ENCODE measurements around the gene TRIM25. TPM values are rescaled to one million over a fixed set of nuclear protein-coding genes. Genes with fewer than 3 reads are reported as not detected.

The TRIM25 gene
- total and polyA plus RNA-seq, 4 experiments from 2014 or later = 2.9 to 62.7 (median 33.4) TPM

DNA sequence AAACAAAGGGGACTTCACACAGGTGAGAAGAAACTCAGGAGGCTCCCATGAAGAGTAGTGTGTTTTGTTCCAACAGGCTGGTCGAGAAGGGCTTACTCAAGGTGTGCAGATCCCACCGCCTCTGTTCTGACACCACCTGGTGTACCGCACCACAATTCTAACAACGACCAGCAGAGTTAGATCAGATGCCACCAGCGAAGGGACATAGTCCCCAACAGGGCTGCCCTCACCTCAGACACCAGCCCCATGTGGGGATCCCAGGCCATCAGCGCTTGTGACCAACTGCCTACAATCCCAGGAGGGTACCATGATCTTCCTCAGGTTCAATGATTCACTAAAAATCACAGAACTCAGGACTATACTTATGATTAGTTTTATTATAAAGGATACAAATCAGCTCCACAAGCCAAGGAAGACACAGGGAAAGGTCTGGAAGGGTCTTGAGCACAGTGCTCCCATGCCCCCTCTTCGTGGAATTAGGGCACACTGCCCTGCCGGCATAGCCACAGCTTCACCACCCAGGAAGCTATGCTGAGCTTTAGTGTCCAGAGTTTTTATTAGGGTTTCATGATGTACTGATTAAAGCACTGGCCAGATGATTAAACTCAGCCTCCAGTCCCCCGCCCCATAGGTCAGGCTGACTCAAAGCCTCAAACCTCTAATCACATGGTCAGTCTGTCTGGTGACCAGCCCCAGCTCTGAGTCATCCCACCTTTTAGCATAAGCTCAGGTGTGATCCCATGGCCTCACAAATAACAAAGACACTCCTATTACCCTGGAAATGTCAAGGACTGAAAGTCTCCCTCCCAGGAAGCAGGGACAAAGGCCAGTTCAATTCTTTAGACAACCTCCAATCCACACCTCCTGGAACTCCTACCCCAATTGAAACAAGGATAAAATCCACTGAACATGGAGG lies 26.0 kb downstream of the TRIM25 start:
- peaks cover 61% of the 10 kb centered on the region in 2 donors for H3K36me3 Mint-ChIP-seq
- Histone ChIP-seq H3K4me1 (ENCODE audit: insufficient read depth, low read length) (no peaks in the 10 kb centered on the region), H3K27me3 (ENCODE audit: insufficient read depth, low read length) (no peaks in the 10 kb centered on the region), H3K9me3 (ENCODE audit: control insufficient read depth in 1 of 2, low read length in 2 of 2) (peaks cover 0 to 5% of the 10 kb centered on the region in 2 donors), H3K36me3 (ENCODE audit: insufficient read depth, low read length) (peaks cover 28% of the 10 kb centered on the region), H3K4me3 (ENCODE audit: low read length in 2 of 2) (no peak overlapping the region), H3K27ac (ENCODE audit: low read depth, low read length) (no peak overlapping the region)
- no peak overlapping the region for H3K27ac Mint-ChIP-seq
- ChIA-PET POLR2A (ENCODE audit: partially characterized antibody) (no interaction called here), CTCF (ENCODE audit: partially characterized antibody) (interaction anchor here (1.0 to 1.2 kb wide), 2 partner anchors 8 to 13 kb away, joined by 3 read pairs; no protein-coding TSS in a partner anchor)
- peaks cover 0 to 25% (median 10%) of the 10 kb centered on the region in 8 donors for H3K9me3 Mint-ChIP-seq
- no peak overlapping the region for H3K4me3 Mint-ChIP-seq
- peaks cover 0 to 4% (median under 1%) of the 10 kb centered on the region in 4 donors for H3K4me1 Mint-ChIP-seq
- no peak for DNase-seq
- no peaks in the 10 kb centered on the region for H3K27me3 Mint-ChIP-seq
- intact Hi-C loops (cut with micrococcal nuclease) = no loop called here

GRCh38 chr17:56887105-56887504 lies 26.7 kb downstream of the TRIM25 start:
- Histone ChIP-seq H3K9me3 (ENCODE audit: control insufficient read depth in 1 of 2, low read length in 2 of 2) (peaks cover 0 to 5% of the 10 kb centered on the region in 2 donors), H3K27ac (ENCODE audit: low read depth, low read length) (no peak overlapping the region), H3K4me3 (ENCODE audit: low read length in 2 of 2) (no peak overlapping the region), H3K27me3 (ENCODE audit: insufficient read depth, low read length) (no peaks in the 10 kb centered on the region), H3K4me1 (ENCODE audit: insufficient read depth, low read length) (no peaks in the 10 kb centered on the region), H3K36me3 (ENCODE audit: insufficient read depth, low read length) (peaks cover 21% of the 10 kb centered on the region)
- H3K36me3 Mint-ChIP-seq = peaks cover 54% of the 10 kb centered on the region in 2 donors
- peaks cover 0 to 2% (median under 1%) of the 10 kb centered on the region in 4 donors for H3K4me1 Mint-ChIP-seq
- ChIA-PET POLR2A (ENCODE audit: partially characterized antibody) (interaction anchor here (1.1 kb wide), 1 partner anchor 27 kb away, joined by 3 read pairs; the partner anchor contains the start of gene TRIM25), CTCF (ENCODE audit: partially characterized antibody) (interaction anchor here (1.4 kb wide), 1 partner anchor 67 kb away, joined by 5 read pairs; no protein-coding TSS in a partner anchor)
- intact Hi-C loops (cut with micrococcal nuclease) = no loop called here
- no peak for DNase-seq
- no peaks in the 10 kb centered on the region for H3K27me3 Mint-ChIP-seq
- H3K9me3 Mint-ChIP-seq = peaks cover 0 to 25% (median 10%) of the 10 kb centered on the region in 8 donors
- H3K27ac Mint-ChIP-seq = peak overlapping the region in 2 of 7 donors; percentile 0 to 22
- H3K4me3 Mint-ChIP-seq = no peak overlapping the region

GRCh38 chr17:56886288-56886731 lies 27.5 kb downstream of the TRIM25 start:
- H3K27ac Mint-ChIP-seq = peak overlapping the region in 3 of 7 donors; percentile 6 to 70 (median 63)
- no peaks in the 10 kb centered on the region for H3K27me3 Mint-ChIP-seq
- Histone ChIP-seq H3K36me3 (ENCODE audit: insufficient read depth, low read length) (peaks cover 13% of the 10 kb centered on the region), H3K4me1 (ENCODE audit: insufficient read depth, low read length) (no peaks in the 10 kb centered on the region), H3K27ac (ENCODE audit: low read depth, low read length) (no peak overlapping the region), H3K9me3 (ENCODE audit: control insufficient read depth in 1 of 2, low read length in 2 of 2) (peaks cover 0 to 5% of the 10 kb centered on the region in 2 donors), H3K4me3 (ENCODE audit: low read length in 2 of 2) (no peak overlapping the region), H3K27me3 (ENCODE audit: insufficient read depth, low read length) (no peaks in the 10 kb centered on the region)
- H3K9me3 Mint-ChIP-seq = peaks cover 0 to 25% (median 10%) of the 10 kb centered on the region in 8 donors
- intact Hi-C loops (cut with micrococcal nuclease) = no loop called here
- peaks cover 0 to 2% (median under 1%) of the 10 kb centered on the region in 4 donors for H3K4me1 Mint-ChIP-seq
- no peak overlapping the region for H3K4me3 Mint-ChIP-seq
- CTCF ChIA-PET (ENCODE audit: partially characterized antibody) = interaction anchor here (1.4 kb wide), 1 partner anchor 67 kb away, joined by 5 read pairs; no protein-coding TSS in a partner anchor
- POLR2A ChIA-PET (ENCODE audit: partially characterized antibody) = interaction anchor here (1.1 kb wide), 1 partner anchor 28 kb away, joined by 3 read pairs; the partner anchor contains the start of gene TRIM25
- peaks cover 47 to 53% of the 10 kb centered on the region in 2 donors for H3K36me3 Mint-ChIP-seq
- no peak for DNase-seq

DNA sequence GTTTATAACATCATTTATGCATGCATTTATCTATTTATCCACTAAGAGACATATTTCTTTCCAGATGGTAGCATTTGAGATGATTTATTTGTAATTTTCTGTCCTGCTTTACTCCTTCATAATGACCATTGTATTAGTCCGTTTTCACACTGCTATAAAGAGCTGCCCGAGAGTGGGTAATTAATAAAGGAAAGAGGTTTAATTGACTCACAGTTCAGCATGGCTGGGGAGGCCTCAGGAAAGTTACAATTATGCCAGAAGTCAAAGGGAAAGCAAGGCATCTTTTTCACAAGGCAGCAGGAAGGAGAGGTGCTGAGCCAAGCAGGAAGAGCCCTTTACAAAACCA lies 28.6 kb downstream of the TRIM25 start:
- H3K9me3 ChIP-seq (ENCODE audit: control insufficient read depth in 1 of 2, low read length in 2 of 2) = peaks cover 0 to 5% of the 10 kb centered on the region in 2 donors
- H3K4me1 ChIP-seq (ENCODE audit: insufficient read depth, low read length) = no peaks in the 10 kb centered on the region
- POLR2A ChIA-PET (ENCODE audit: partially characterized antibody) = no interaction called here
- Mint-ChIP-seq H3K27ac (peak overlapping the region in 1 of 7 donors; percentile 54), H3K4me1 (peaks cover 0 to 2% (median under 1%) of the 10 kb centered on the region in 4 donors), H3K27me3 (no peaks in the 10 kb centered on the region), H3K9me3 (peaks cover 0 to 25% (median 10%) of the 10 kb centered on the region in 8 donors), H3K4me3 (no peak overlapping the region), H3K36me3 (peaks cover 37 to 45% of the 10 kb centered on the region in 2 donors)
- DNase-seq = no peak
- H3K27me3 ChIP-seq (ENCODE audit: insufficient read depth, low read length) = no peaks in the 10 kb centered on the region
- no peak overlapping the region for H3K27ac ChIP-seq (ENCODE audit: low read depth, low read length)
- CTCF ChIA-PET (ENCODE audit: partially characterized antibody) = no interaction called here
- peaks cover 5% of the 10 kb centered on the region for H3K36me3 ChIP-seq (ENCODE audit: insufficient read depth, low read length)
- intact Hi-C loops (cut with micrococcal nuclease) = no loop called here
- H3K4me3 ChIP-seq (ENCODE audit: low read length in 2 of 2) = no peak overlapping the region

DNA sequence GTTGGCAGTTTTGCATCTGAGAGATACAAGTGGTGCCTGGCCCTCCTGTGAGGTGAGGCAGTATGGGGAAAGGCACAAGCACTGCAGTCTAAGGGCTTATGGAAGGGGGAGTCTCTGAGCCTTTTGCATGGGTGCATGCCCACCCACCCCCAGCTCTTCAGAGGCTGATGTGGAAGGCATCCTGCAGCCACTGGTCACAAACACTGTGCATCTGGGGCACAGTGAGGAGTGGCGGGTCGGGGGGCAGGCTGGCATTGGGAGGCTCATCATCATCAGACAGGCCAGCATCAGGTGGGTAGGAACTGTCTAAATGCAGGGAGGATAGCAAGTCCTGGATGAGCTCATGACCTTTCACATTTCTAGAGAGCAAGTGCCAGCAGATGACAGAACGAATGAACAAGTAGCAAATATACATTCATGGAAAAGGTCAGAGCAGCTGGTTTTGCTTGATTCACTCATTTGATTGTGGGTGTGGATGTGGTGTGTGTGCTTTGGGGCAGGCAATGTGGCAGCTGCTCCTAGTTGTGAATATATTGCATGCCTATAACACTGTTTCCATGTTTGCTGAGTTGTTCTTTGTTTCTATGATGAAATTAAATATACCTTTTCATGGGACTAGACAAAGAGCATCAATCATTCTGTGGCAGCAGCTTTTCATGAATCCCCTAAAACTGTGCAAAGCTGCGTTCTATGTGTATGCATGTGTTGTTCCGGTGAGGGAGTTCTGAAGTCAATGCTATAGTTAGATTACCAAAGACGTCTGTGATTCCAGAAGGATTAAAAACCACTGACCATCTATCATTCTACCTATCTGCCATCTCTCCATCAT lies 29.2 kb downstream of the TRIM25 start:
- CTCF ChIA-PET (ENCODE audit: partially characterized antibody) = no interaction called here
- Histone ChIP-seq H3K9me3 (ENCODE audit: control insufficient read depth in 1 of 2, low read length in 2 of 2) (peaks cover 0 to 5% of the 10 kb centered on the region in 2 donors), H3K27ac (ENCODE audit: low read depth, low read length) (no peak overlapping the region), H3K36me3 (ENCODE audit: insufficient read depth, low read length) (peaks cover 5% of the 10 kb centered on the region), H3K27me3 (ENCODE audit: insufficient read depth, low read length) (no peaks in the 10 kb centered on the region), H3K4me3 (ENCODE audit: low read length in 2 of 2) (no peak overlapping the region), H3K4me1 (ENCODE audit: insufficient read depth, low read length) (no peaks in the 10 kb centered on the region)
- peak overlapping the region in 2 of 7 donors; percentile 15 to 54 for H3K27ac Mint-ChIP-seq
- peaks cover 32 to 39% of the 10 kb centered on the region in 2 donors for H3K36me3 Mint-ChIP-seq
- H3K27me3 Mint-ChIP-seq = no peaks in the 10 kb centered on the region
- POLR2A ChIA-PET (ENCODE audit: partially characterized antibody) = no interaction called here
- intact Hi-C loops (cut with micrococcal nuclease) = no loop called here
- H3K4me3 Mint-ChIP-seq = no peak overlapping the region
- DNase-seq = no peak
- peaks cover 0 to 25% (median 10%) of the 10 kb centered on the region in 8 donors for H3K9me3 Mint-ChIP-seq
- H3K4me1 Mint-ChIP-seq = peaks cover 0 to 2% (median under 1%) of the 10 kb centered on the region in 4 donors

DNA sequence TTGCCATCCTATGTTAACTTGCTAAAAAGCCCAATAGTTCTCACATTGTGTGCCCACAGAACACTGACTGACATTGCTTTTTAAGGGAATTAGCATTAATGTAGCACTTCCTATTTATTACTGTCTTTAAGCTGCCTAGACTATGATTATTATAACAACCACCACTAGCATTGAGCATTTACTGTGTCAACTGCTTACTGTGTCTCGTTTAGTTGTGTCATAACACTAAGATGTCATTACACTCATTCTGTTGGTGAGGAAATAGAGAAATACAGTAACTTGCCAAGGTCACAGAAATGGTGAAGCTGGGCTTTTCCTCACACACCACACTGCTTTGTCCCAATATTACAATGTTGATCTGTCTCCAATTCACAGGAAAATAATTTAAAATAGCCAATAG lies 30.2 kb downstream of the TRIM25 start:
- no peak for DNase-seq
- Histone ChIP-seq H3K36me3 (ENCODE audit: insufficient read depth, low read length) (peaks cover 5% of the 10 kb centered on the region), H3K27me3 (ENCODE audit: insufficient read depth, low read length) (no peaks in the 10 kb centered on the region), H3K4me3 (ENCODE audit: low read length in 2 of 2) (no peak overlapping the region), H3K9me3 (ENCODE audit: control insufficient read depth in 1 of 2, low read length in 2 of 2) (peaks cover 0 to 5% of the 10 kb centered on the region in 2 donors), H3K4me1 (ENCODE audit: insufficient read depth, low read length) (no peaks in the 10 kb centered on the region), H3K27ac (ENCODE audit: low read depth, low read length) (no peak overlapping the region)
- Mint-ChIP-seq H3K4me3 (no peak overlapping the region), H3K36me3 (peaks cover 23 to 29% of the 10 kb centered on the region in 2 donors), H3K27ac (no peak overlapping the region), H3K27me3 (no peaks in the 10 kb centered on the region), H3K9me3 (peaks cover 0 to 16% (median 9%) of the 10 kb centered on the region in 8 donors), H3K4me1 (peaks cover 0 to 2% (median under 1%) of the 10 kb centered on the region in 4 donors)
- intact Hi-C loops (cut with micrococcal nuclease) = no loop called here
- ChIA-PET CTCF (ENCODE audit: partially characterized antibody) (interaction anchor here (0.9 kb wide), 1 partner anchor 61 kb away, joined by 3 read pairs; no protein-coding TSS in a partner anchor), POLR2A (ENCODE audit: partially characterized antibody) (no interaction called here)
